Spleen (tissue), 7 donors: ENCODE results near the gene TREX2.

Experiments
- POLR2A ChIP-seq, 3 donors: fragments of 450-650 bp; IDR thresholded peaks; one replicate each; pipeline ENCODE4 v1.5.1; 2017; ENCODE audit warnings: antibody characterized with exemption in 3 of 3, mild to moderate bottlenecking in 1 of 3
- POLR2AphosphoS5 ChIP-seq, 3 donors: sonication (generic); formaldehyde crosslinking; IDR thresholded peaks; one replicate each; pipeline ENCODE4 v1.5.1; 2017; ENCODE audit warnings: antibody characterized with exemption in 3 of 3
- TF ChIP-seq, protein P1 (sequence below), 11 experiments: fragments of 200-600 bp in 7 of 11; fragments of 450-650 bp in 4 of 11; sonication (generic) in 4 of 11; IDR thresholded peaks in 8 of 11; conservative IDR thresholded peaks in 3 of 11; 1 replicate in 7 of 11; 2 replicates in 4 of 11; pipeline versions ENCODE4 v1.4.0 to v1.8.0; 2016 to 2021; ENCODE audit warnings: antibody characterized with exemption in 11 of 11, inconsistent platforms in 4 of 11, mild to moderate bottlenecking in 1 of 11
- donor health status: DM: no; HTN: no; CAD: no; lungs with moderate emphysema.
- donor health status: DM: no; HTN: no; CAD: no.
- donor health status: DM: no; HTN: no; CAD: no.

DNA sequence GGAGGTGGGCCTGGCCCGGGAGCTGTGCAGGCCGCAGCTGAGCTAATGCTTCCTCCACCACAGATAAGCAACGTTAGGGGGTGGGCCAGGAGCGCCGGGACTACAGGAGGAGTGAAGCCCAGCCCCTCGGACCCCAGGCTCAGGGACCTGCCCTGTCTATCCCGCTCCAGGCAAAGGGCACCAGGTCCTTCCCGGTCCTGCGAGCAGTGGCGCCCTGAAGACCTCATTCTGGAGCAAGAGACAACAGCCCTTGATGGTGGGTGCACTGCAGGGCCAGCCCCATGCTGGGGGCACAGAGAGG is 730 bp upstream of the TREX2 start:
- TF ChIP-seq, protein P1, sequence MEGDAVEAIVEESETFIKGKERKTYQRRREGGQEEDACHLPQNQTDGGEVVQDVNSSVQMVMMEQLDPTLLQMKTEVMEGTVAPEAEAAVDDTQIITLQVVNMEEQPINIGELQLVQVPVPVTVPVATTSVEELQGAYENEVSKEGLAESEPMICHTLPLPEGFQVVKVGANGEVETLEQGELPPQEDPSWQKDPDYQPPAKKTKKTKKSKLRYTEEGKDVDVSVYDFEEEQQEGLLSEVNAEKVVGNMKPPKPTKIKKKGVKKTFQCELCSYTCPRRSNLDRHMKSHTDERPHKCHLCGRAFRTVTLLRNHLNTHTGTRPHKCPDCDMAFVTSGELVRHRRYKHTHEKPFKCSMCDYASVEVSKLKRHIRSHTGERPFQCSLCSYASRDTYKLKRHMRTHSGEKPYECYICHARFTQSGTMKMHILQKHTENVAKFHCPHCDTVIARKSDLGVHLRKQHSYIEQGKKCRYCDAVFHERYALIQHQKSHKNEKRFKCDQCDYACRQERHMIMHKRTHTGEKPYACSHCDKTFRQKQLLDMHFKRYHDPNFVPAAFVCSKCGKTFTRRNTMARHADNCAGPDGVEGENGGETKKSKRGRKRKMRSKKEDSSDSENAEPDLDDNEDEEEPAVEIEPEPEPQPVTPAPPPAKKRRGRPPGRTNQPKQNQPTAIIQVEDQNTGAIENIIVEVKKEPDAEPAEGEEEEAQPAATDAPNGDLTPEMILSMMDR (IDR thresholded peaks at IDR 0.05 in 8 of 11, conservative IDR thresholded peaks at IDR 0.05 in 3 of 11), result no peak
- TF ChIP-seq POLR2A (IDR thresholded peaks at IDR 0.05) (no peak), POLR2AphosphoS5 (IDR thresholded peaks at IDR 0.05) (no peak)
